ENCODE results near the gene COA3.

Gene COA3

GRCh38 chr17:42817866-42818265, 19.4 kb upstream of the COA3 start:
- no peak for DNase-seq (ENCODE audit: low read depth)
- no peak overlapping the region for H3K4me3 ChIP-seq (ENCODE audit: low read depth, low read length)
- no peak for TF ChIP-seq CTCF (IDR thresholded peaks at IDR 0.05; ENCODE audit: insufficient read depth, low read depth, low read length, missing control alignments)

GRCh38 chr17:42814633-42815399, 16.3 kb upstream of the COA3 start:
- TF ChIP-seq CTCF (IDR thresholded peaks at IDR 0.05; ENCODE audit: insufficient read depth, low read depth, low read length, missing control alignments) = no peak
- DNase-seq (ENCODE audit: low read depth) = no peak
- no peak overlapping the region for H3K4me3 ChIP-seq (ENCODE audit: low read depth, low read length)

- no peak for DNase-seq (ENCODE audit: low read depth)
- no peak for TF ChIP-seq CTCF (IDR thresholded peaks at IDR 0.05; ENCODE audit: insufficient read depth, low read depth, low read length, missing control alignments)
- H3K4me3 ChIP-seq (ENCODE audit: low read depth, low read length) = no peak overlapping the region
Observed at GRCh38 chr17:42809250-42809649, 10.7 kb upstream of the COA3 start.

GRCh38 chr17:42806249-42806648, 7.7 kb upstream of the COA3 start:
- no peak for DNase-seq (ENCODE audit: low read depth)
- H3K4me3 ChIP-seq (ENCODE audit: low read depth, low read length) = no peak overlapping the region
- no peak for TF ChIP-seq CTCF (IDR thresholded peaks at IDR 0.05; ENCODE audit: insufficient read depth, low read depth, low read length, missing control alignments)

GRCh38 chr17:42804918-42805367, 6.4 kb upstream of the COA3 start:
- no peak overlapping the region for H3K4me3 ChIP-seq (ENCODE audit: low read depth, low read length)
- no peak for TF ChIP-seq CTCF (IDR thresholded peaks at IDR 0.05; ENCODE audit: insufficient read depth, low read depth, low read length, missing control alignments)
- DNase-seq (ENCODE audit: low read depth) = no peak

GRCh38 chr17:42803074-42803883, 4.8 kb upstream of the COA3 start:
- H3K4me3 ChIP-seq (ENCODE audit: low read depth, low read length) = no peak overlapping the region
- no peak for DNase-seq (ENCODE audit: low read depth)
- no peak for TF ChIP-seq CTCF (IDR thresholded peaks at IDR 0.05; ENCODE audit: insufficient read depth, low read depth, low read length, missing control alignments)

Data from GM12865 (cell line).